Fibroblast of pulmonary artery (primary cell): ENCODE data around the gene DUS1L.

ENCODE experiments used
- DNase-seq: peaks from one replicate; pipeline ENCODE4 v3.0.0-alpha.2; 2010; ENCODE audit warnings: low read depth
- H3K4me3 ChIP-seq: replicated peaks from 2 replicates; pipeline ENCODE4 v1.5.1; 2011; ENCODE audit warnings: low read depth, mild to moderate bottlenecking, control low read depth, low read length, moderate library complexity
- CTCF ChIP-seq: IDR thresholded peaks from 2 replicates; pipeline ENCODE4 v1.5.1; 2011; ENCODE audit warnings: mild to moderate bottlenecking, control low read depth, low read length, inconsistent platforms; ENCODE audit errors: missing control alignments

DUS1L gene

GRCh38 chr17:82095777-82096708, 30.4 kb upstream of the DUS1L start:
- DNase-seq, result no peak
- TF ChIP-seq CTCF, result no peak
- H3K4me3 ChIP-seq, result peak overlapping the region; percentile 72

- no peak for DNase-seq
- peak overlapping the region; percentile 72 for H3K4me3 ChIP-seq
- TF ChIP-seq CTCF, result no peak
Measured at GRCh38 chr17:82094931-82095776, 29.6 kb upstream of the DUS1L start.

GRCh38 chr17:82092995-82093751, 27.6 kb upstream of the DUS1L start:
- no peak for TF ChIP-seq CTCF
- no peak for DNase-seq
- no peak overlapping the region for H3K4me3 ChIP-seq

- DNase-seq, result no peak
- no peak for TF ChIP-seq CTCF
- no peak overlapping the region for H3K4me3 ChIP-seq
Measured at GRCh38 chr17:82092628-82092994, 27.0 kb upstream of the DUS1L start.

- no peak for TF ChIP-seq CTCF
- H3K4me3 ChIP-seq, result no peak overlapping the region
- DNase-seq, result no peak
Measured at GRCh38 chr17:82092094-82092586, 26.5 kb upstream of the DUS1L start.

- no peak for DNase-seq
- TF ChIP-seq CTCF, result no peak
- H3K4me3 ChIP-seq, result no peak overlapping the region
Measured at GRCh38 chr17:82091264-82092066, 25.9 kb upstream of the DUS1L start.
